HEK293 (cell line): ENCODE measurements around the gene BAZ2B.

Experiments
- CTCF ChIA-PET: fragments of 350-600 bp; formaldehyde crosslinking; extraction: SDS; loops from one replicate; lab custom pipeline; 2021; ENCODE audit warnings: antibody characterized with exemption; lab: Yijun Ruan, JAX
- POLR2A ChIA-PET: fragments of 300-600 bp; formaldehyde crosslinking; extraction: SDS; loops from one replicate; lab custom pipeline; 2020; ENCODE audit warnings: antibody characterized with exemption, inconsistent platforms; lab: Yijun Ruan, JAX
- H3K27ac ChIP-seq: fragments of 200-500 bp; sonication (Bioruptor generic); 2 replicates; pipeline ENCODE4 v1.5.1; 2014; ENCODE audit warnings: low read depth, low read length, control low read depth, inconsistent platforms; ENCODE audit errors: extremely low read depth
- H3K36me3 ChIP-seq, 2 experiments: fragments of 200-500 bp in 1 of 2; sonication (Bioruptor generic) in 1 of 2; 1 replicate in 1 of 2; 2 replicates in 1 of 2; pipeline ENCODE4 v1.5.1; 2014 to 2017; ENCODE audit warnings: inconsistent platforms in 2 of 2, low read length in 2 of 2; ENCODE audit not compliant: control insufficient read depth in 2 of 2, insufficient read depth in 1 of 2
- H3K4me1 ChIP-seq: fragments of 200-500 bp; sonication (Bioruptor generic); 2 replicates; pipeline ENCODE4 v1.5.1; 2014; ENCODE audit warnings: mild to moderate bottlenecking, low read length, inconsistent platforms; ENCODE audit not compliant: control insufficient read depth, insufficient read depth
- H3K4me3 ChIP-seq: 2 replicates; pipeline ENCODE4 v1.5.1; 2011; ENCODE audit warnings: low read depth, mild to moderate bottlenecking, control low read depth, low read length, moderate library complexity
- H3K9me3 ChIP-seq: fragments of 200-500 bp; sonication (Bioruptor generic); 2 replicates; pipeline ENCODE4 v1.5.1; 2014; ENCODE audit warnings: low read depth, low read length, inconsistent platforms; ENCODE audit not compliant: control insufficient read depth, insufficient read depth
- OVOL3 ChIP-seq: fragments of 450-650 bp; formaldehyde crosslinking; IDR thresholded peaks from 2 replicates; pipeline ENCODE4 v1.5.1; 2016; ENCODE audit warnings: missing biosample characterization, missing genetic modification characterization
- PRDM1 ChIP-seq: fragments of 450-650 bp; formaldehyde crosslinking; IDR thresholded peaks from 2 replicates; pipeline ENCODE4; 2016; ENCODE audit warnings: missing biosample characterization, missing genetic modification characterization
- PRDM10 ChIP-seq: fragments of 450-650 bp; formaldehyde crosslinking; IDR thresholded peaks from 2 replicates; pipeline ENCODE4 v1.5.1; 2016; ENCODE audit warnings: missing biosample characterization, missing genetic modification characterization
- SP3 ChIP-seq: fragments of 450-650 bp; formaldehyde crosslinking; IDR thresholded peaks from 2 replicates; pipeline ENCODE4 v1.5.1; 2016; ENCODE audit warnings: missing biosample characterization, missing genetic modification characterization
- SP7 ChIP-seq: fragments of 450-650 bp; formaldehyde crosslinking; IDR thresholded peaks from 2 replicates; pipeline ENCODE4 v1.5.1; 2016; ENCODE audit warnings: missing biosample characterization, missing genetic modification characterization
- TRIM28 ChIP-seq: IDR thresholded peaks from 2 replicates; pipeline ENCODE4 v1.6.1; 2011; ENCODE audit warnings: low read length, control low read depth, borderline replicate concordance
- ZBTB17 ChIP-seq: fragments of 450-650 bp; formaldehyde crosslinking; IDR thresholded peaks from 2 replicates; pipeline ENCODE4 v1.5.1; 2016; ENCODE audit warnings: missing biosample characterization, missing genetic modification characterization
- ZFHX2 ChIP-seq: fragments of 450-650 bp; formaldehyde crosslinking; conservative IDR thresholded peaks from 2 replicates; pipeline ENCODE4 v1.5.1; 2016; ENCODE audit warnings: missing biosample characterization, missing genetic modification characterization
- ZFP37 ChIP-seq: fragments of 450-650 bp; formaldehyde crosslinking; IDR thresholded peaks from 2 replicates; pipeline ENCODE4 v1.5.1; 2016; ENCODE audit warnings: missing biosample characterization, missing genetic modification characterization
- ZIC2 ChIP-seq: fragments of 450-650 bp; formaldehyde crosslinking; IDR thresholded peaks from 2 replicates; pipeline ENCODE4 v1.5.1; 2016; ENCODE audit warnings: missing biosample characterization, missing genetic modification characterization
- ZNF114 ChIP-seq: fragments of 450-650 bp; formaldehyde crosslinking; IDR thresholded peaks from 2 replicates; pipeline ENCODE4 v1.5.0; 2017; ENCODE audit warnings: missing biosample characterization, missing genetic modification characterization
- ZNF184 ChIP-seq: fragments of 450-650 bp; IDR thresholded peaks from 2 replicates; pipeline ENCODE4 v1.5.1; 2018; ENCODE audit warnings: missing biosample characterization, mild to moderate bottlenecking, missing genetic modification characterization
- ZNF223 ChIP-seq: fragments of 450-650 bp; formaldehyde crosslinking; IDR thresholded peaks from 2 replicates; pipeline ENCODE4 v1.5.1; 2016; ENCODE audit warnings: missing biosample characterization, missing genetic modification characterization
- ZNF24 ChIP-seq: fragments of 450-650 bp; formaldehyde crosslinking; IDR thresholded peaks from 2 replicates; pipeline ENCODE4 v1.5.1; 2016; ENCODE audit warnings: missing biosample characterization, missing genetic modification characterization
- ZNF639 ChIP-seq: fragments of 450-650 bp; formaldehyde crosslinking; IDR thresholded peaks from 2 replicates; pipeline ENCODE4 v1.5.1; 2016; ENCODE audit warnings: missing biosample characterization, missing genetic modification characterization
- ZNF654 ChIP-seq: fragments of 450-650 bp; formaldehyde crosslinking; IDR thresholded peaks from 2 replicates; pipeline ENCODE4 v1.5.1; 2016; ENCODE audit warnings: low read depth, missing biosample characterization, missing genetic modification characterization
- ZNF704 ChIP-seq: fragments of 450-650 bp; formaldehyde crosslinking; IDR thresholded peaks from 2 replicates; pipeline ENCODE4 v1.5.1; 2016; ENCODE audit warnings: missing biosample characterization, missing genetic modification characterization
- TF ChIP-seq, protein P1 (sequence below): fragments of 450-650 bp; formaldehyde crosslinking; IDR thresholded peaks from 2 replicates; pipeline ENCODE4; 2016; ENCODE audit warnings: missing biosample characterization, missing genetic modification characterization
- TF ChIP-seq, protein P2 (sequence below): fragments of 450-650 bp; formaldehyde crosslinking; conservative IDR thresholded peaks from 2 replicates; pipeline ENCODE4 v1.5.1; 2016; ENCODE audit warnings: low read depth, missing biosample characterization, missing genetic modification characterization

The BAZ2B gene

GRCh38 chr2:159521272-159521671 lies 95.1 kb downstream of the BAZ2B start (continued):
- TF ChIP-seq ZNF639: no peak
- TF ChIP-seq, protein P1, sequence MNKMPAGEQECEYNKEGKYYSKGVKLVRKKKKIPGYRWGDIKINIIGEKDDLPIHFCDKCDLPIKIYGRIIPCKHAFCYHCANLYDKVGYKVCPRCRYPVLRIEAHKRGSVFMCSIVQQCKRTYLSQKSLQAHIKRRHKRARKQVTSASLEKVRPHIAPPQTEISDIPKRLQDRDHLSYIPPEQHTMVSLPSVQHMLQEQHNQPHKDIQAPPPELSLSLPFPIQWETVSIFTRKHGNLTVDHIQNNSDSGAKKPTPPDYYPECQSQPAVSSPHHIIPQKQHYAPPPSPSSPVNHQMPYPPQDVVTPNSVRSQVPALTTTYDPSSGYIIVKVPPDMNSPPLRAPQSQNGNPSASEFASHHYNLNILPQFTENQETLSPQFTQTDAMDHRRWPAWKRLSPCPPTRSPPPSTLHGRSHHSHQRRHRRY (tag by site-specific recombination): no peak

GRCh38 chr2:159518321-159519005 lies 97.9 kb downstream of the BAZ2B start:
- Histone ChIP-seq H3K4me1 (peaks cover 13% of the 10 kb centered on the region), H3K4me3 (no peak overlapping the region), H3K9me3 (no peaks in the 10 kb centered on the region), H3K36me3 (no peaks in the 10 kb centered on the region), H3K27ac (no peak overlapping the region)
- ChIA-PET POLR2A (interaction anchor here (1.0 kb wide), 1 partner anchor 194 kb away, joined by 3 read pairs; the partner anchor contains the start of gene MARCHF7), CTCF (interaction anchor here (0.9 kb wide), 1 partner anchor 125 kb away, joined by 5 read pairs; no protein-coding TSS in a partner anchor)
- TF ChIP-seq ZNF223 (tag by site-specific recombination) (no peak), OVOL3 (tag by site-specific recombination) (no peak), PRDM10 (tag by site-specific recombination) (peak; percentile 37; the same call in 1 of the 2 replicates), PRDM1 (tag by site-specific recombination) (0 out of 2 replicates have a peak, but pooled peaks have one; percentile 5), ZIC2 (no peak), ZFHX2 (peak; percentile 43), ZFP37 (tag by site-specific recombination) (no peak)

DNA sequence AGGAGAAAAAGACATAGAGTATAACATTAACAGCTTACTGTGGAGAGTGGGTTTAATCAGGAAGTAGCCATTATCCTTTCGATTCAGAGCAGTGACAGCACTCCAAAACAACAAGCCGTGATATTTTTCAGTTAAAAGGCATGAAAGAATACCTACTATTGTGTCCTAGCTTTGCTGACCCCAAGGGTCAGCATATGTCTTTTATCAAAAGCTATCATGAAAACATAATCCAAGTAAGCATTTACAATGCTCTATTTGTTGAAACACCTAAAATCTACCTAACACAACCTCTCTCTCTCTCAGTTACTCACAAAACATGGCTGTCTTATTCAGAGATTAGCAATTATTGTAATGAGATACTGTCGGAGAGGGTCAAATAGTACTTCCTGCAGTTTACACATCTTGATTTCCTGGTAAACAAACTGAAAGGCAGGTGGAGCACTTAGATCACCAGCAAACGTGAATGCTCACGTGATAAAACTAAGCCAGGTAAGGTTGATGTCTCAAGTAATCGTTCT lies 100.0 kb downstream of the BAZ2B start:
- CTCF ChIA-PET: interaction anchor here (1.2 kb wide), 1 partner anchor 196 kb away, joined by 4 read pairs; the partner anchor contains the start of gene MARCHF7
- TF ChIP-seq TRIM28 (peak; percentile 65; the same call in 1 of the 2 replicates), ZNF704 (tag by site-specific recombination) (no peak), ZNF24 (tag by site-specific recombination) (peak; percentile 58; the same call in 1 of the 2 replicates), SP3 (no peak), ZBTB17 (tag by site-specific recombination) (peak; percentile 31; the same call in 1 of the 2 replicates), ZNF184 (tag by site-specific recombination) (no peak), ZNF114 (no peak), ZNF654 (tag by site-specific recombination) (0 out of 2 replicates have a peak, but pooled peaks have one; percentile 16), SP7 (tag by site-specific recombination) (peak; percentile 61; the same call in 1 of the 2 replicates), PRDM1 (tag by site-specific recombination) (peak; percentile 27; the same call in 1 of the 2 replicates)
- TF ChIP-seq, protein P2, sequence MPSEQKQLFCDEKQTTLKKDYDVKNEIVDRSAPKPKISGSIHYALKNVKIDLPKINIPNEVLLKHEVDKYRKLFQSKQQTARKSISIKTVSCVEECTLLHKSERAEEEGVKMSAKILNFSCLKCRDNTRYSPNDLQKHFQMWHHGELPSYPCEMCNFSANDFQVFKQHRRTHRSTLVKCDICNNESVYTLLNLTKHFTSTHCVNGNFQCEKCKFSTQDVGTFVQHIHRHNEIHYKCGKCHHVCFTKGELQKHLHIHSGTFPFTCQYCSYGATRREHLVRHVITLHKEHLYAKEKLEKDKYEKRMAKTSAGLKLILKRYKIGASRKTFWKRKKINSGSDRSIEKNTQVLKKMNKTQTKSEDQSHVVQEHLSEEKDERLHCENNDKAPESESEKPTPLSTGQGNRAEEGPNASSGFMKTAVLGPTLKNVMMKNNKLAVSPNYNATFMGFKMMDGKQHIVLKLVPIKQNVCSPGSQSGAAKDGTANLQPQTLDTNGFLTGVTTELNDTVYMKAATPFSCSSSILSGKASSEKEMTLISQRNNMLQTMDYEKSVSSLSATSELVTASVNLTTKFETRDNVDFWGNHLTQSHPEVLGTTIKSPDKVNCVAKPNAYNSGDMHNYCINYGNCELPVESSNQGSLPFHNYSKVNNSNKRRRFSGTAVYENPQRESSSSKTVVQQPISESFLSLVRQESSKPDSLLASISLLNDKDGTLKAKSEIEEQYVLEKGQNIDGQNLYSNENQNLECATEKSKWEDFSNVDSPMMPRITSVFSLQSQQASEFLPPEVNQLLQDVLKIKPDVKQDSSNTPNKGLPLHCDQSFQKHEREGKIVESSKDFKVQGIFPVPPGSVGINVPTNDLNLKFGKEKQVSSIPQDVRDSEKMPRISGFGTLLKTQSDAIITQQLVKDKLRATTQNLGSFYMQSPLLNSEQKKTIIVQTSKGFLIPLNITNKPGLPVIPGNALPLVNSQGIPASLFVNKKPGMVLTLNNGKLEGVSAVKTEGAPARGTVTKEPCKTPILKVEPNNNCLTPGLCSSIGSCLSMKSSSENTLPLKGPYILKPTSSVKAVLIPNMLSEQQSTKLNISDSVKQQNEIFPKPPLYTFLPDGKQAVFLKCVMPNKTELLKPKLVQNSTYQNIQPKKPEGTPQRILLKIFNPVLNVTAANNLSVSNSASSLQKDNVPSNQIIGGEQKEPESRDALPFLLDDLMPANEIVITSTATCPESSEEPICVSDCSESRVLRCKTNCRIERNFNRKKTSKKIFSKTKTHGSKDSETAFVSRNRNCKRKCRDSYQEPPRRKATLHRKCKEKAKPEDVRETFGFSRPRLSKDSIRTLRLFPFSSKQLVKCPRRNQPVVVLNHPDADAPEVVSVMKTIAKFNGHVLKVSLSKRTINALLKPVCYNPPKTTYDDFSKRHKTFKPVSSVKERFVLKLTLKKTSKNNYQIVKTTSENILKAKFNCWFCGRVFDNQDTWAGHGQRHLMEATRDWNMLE (tag by site-specific recombination): peak; percentile 82

More for the DNA sequence above, 100.0 kb downstream of the BAZ2B start:
- no peaks in the 10 kb centered on the region for H3K9me3 ChIP-seq
- peak overlapping the region; percentile 48 for H3K4me3 ChIP-seq
- H3K4me1 ChIP-seq: peaks cover 13% of the 10 kb centered on the region
- H3K36me3 ChIP-seq: no peaks in the 10 kb centered on the region
- POLR2A ChIA-PET: interaction anchor here (1.2 kb wide), 1 partner anchor 196 kb away, joined by 7 read pairs; the partner anchor contains the start of gene MARCHF7
- peak overlapping the region; percentile 48; the same call in 1 of the 2 replicates for H3K27ac ChIP-seq
